HG02973 (cell line): ENCODE results near the gene VPS52.
"Not testable (repeated sequence)": the region's sequence is repeated elsewhere in the genome, so short reads cannot be mapped to it uniquely, and the experiment has no call there.

Experiments used
- ATAC-seq: cut with Tn5 transposase; IDR thresholded peaks from one replicate; pipeline ENCODE4 v1.9.1; 2021; ENCODE audit warnings: moderate library complexity; ENCODE audit not compliant: unreplicated experiment

Gene VPS52

DNA sequence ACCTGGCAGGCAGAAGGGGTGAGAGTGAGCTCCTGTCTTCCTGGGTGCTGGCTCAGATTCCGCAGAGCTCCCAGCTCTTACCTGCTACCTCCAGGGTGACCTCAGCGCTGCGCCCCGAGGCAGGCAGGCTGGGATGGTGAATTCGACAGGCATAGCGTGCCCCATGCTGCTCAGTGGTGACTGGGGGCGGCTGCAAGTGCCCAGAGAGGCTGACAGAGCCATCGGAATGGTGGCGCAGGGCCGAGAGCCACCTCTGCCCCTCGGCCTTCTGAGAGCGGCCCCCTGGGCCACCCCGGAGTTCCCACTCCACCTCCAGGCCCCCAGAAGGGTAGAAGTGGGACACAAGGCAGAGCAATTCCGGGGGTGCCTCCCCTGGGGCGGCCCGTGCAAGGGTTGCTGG, 32.5 kb upstream of the VPS52 start:
- ATAC-seq: no peak

DNA sequence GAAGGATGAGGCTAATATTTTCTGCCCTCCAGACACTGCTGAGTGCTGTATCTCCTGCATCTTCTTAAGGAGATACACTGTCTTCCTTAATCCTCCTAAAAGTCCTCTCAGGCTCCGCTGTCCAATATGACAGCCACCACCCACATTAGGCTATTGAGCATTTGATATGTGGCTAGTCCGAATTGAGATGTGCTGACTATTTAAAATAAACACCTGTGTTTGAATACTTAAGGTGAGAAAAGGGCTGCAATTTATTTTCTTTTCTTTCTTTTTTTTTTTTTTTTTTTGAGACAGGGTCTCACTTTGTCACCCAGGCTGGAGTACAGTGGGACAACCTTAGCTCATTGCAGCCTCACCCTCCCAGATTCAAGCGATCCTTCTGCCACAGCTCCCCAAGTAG, 30.2 kb upstream of the VPS52 start:
- no peak for ATAC-seq

DNA sequence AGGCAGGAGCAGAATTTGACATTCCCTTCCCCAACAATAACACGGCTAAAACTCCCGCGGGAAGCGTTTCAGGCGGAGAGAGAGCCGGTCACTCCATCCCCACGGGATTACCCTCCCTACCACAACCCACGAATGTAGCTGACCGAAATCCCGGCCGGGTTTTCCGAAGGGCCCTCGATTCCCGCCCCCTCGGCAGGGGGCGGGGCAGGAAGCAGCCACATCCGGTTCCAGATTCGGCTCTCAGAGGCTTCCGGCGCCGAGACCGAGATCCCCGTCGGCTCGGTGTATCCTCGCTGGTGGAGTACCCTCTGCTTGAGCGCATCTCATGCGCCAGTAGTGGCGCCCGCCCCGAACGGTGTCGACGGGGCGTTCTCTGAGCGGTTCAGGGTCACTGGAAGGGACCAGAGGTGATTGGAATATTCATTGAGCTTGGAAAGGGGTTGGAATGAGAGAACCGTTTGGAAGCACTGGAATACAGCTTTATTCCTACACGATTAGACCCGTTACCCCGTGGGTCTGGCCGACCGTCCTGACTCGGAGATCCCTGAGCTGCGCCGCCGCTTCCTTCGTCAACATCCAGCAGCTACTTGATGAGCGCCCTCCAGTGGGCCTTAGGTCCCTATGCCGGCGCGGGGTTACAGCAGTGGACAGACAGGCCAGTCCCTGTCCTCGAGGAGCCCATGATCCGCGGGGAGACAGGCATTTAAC, 27.7 kb upstream of the VPS52 start:
- ATAC-seq: peak; percentile 61

DNA sequence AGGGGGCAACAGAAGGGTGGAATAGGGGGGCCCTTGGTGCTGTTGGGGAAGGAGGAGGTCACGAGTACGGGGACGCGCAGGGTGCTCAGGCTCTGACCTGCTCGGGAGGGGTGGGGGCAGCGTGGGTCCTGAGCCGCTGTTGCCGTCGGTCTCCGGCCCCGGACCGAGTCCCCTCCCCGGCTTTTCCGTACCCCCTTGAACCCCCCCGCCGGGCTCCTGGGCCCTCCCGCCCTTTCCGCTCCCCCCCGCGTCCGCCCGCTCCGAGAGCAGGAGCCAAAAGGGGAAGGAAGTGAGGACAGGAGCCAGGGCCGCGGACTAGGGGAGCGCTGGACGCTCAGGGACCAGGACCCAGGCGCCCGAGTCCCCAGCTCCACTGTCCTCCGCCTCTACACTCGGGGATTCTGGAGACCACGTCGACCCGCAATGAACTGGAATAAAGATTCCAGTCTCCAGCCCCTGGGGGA, 27.1 kb upstream of the VPS52 start, which contains the start of gene RGL2:
RGL2 (minus strand) TSS at position 170 of the 464 bp plus-strand sequence. CDS start 332 bp downstream, outside the sequence.
- no peak for ATAC-seq

DNA sequence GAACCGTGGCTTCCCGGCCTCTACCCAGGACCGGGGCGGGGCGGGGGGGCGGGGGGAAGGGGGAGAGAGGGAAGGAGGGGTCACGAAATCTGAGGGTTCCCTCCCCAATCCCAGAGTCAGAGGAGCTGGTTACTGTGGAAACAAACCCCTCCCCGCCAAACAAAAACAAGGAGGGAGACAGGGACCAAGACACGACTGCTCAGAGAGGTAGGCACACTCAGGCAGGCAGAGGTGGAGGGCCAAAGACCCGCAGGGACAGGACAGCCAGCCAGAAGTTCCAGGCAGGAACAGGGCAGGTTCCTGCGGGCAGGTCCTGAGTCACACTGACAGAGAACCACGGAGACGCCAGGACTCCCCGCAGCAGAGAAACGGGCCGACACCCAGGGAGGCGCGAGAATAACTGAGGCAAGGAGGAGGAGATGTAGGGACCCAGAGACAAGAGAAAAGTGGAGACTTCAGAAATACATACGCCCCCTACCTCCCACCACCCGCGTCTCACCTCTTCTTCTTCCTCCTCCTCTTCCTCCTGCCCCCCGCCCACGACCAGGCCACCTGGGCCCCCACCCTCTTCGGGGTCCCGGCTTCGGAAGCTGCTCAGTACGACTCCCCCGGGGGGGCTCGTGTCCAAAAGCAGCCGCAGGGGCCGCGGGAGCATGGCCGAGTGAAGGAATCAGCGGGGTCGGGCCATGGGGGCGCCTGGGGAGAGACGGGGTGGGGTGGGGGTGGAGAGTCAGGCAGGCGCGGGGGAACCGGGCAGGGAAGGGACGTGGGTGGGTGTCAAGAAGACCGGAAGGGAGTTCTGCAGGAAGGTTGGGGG, 26.5 kb upstream of the VPS52 start:
- no peak for ATAC-seq

DNA sequence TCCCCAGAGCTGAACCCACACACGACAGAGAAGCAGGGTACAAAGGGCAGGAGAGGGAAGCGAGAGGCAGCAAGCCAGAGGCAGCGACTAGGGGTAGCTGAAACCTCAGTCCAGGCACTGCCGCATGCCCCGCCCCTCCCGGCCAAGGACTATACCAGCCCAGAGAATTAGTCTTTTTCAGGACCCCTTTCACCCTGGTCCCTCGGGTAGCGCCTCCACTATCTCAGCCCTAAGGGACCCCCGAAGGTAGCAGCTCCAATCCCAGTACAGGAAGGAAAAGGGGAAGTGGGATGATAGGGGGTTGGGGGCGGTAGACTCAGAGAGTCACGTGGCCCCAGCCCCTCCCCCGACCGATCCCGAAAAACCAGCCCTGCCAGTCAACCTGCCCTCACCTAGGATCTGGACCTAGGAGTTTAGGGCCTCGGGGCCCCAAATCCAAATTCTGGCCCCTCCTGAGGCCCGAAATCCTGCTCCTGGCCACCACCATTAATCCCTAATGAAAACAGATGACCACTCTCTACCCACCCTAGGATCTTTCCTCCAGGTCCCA, 25.8 kb upstream of the VPS52 start:
- no peak for ATAC-seq

DNA sequence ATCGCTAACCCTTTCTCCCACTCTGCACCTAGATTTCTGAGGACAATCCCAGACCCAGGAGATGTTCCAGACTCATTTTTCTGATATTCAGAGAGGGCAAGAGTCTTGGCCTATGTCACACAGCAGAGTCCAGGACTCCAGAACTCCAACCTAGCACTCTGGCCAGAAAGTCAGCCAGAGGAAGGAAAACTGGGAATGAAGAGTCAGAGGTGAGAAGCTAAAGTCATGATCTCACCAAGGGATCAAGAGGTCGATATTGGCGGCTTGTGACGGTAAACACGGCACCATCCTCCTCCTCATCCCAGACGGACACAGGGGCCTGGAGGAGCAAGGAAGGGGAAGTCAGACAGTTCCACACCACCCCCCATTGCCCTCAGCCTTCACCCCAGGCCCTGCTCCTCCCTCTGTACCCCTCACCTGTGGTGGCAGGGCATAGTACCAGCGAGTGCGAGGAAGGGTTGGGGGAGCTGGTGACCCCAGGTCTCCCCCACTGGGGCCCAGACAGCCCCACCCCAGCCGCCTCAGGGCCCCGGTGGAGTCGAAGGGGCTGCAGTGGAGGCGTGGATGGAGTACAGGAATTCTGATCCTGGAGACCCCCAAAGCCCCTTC, 25.2 kb upstream of the VPS52 start:
- ATAC-seq: no peak

DNA sequence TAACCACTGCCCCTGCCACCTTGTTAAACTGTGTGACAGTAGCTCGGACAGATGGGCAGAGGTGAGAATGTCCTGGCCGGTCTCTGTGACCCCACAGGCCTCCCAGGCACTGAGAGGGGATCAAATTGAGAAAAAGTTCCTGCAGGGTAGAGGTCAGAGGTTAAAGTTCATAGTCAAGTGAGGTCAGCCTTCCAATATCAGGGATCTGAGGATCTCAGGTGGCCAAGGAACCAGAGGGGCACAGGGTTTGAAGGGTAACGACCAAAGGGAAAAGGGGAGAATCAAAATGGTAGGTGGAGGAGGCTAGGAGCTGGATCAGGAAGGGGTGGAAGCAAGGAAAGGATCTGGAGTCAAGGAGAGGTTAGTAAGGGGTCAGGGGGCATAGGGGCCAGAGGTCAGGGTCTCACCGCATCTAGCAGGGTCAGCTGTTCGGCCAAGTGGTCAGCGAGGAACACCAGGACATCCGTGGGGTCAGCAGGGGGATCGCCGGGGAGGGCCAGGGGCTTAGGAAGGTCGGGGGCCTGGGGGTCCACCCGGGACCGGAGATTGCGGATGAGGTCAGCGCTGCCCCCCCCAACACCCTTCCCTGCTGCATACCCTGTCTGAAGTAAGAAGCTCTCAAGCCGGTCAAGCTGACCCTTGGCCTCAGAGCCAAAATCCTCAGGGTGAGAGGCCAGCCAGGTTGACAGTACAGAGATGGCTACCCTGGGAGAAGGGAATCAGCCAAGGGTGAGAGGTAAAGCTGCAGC, 24.1 kb upstream of the VPS52 start:
- no peak for ATAC-seq

DNA sequence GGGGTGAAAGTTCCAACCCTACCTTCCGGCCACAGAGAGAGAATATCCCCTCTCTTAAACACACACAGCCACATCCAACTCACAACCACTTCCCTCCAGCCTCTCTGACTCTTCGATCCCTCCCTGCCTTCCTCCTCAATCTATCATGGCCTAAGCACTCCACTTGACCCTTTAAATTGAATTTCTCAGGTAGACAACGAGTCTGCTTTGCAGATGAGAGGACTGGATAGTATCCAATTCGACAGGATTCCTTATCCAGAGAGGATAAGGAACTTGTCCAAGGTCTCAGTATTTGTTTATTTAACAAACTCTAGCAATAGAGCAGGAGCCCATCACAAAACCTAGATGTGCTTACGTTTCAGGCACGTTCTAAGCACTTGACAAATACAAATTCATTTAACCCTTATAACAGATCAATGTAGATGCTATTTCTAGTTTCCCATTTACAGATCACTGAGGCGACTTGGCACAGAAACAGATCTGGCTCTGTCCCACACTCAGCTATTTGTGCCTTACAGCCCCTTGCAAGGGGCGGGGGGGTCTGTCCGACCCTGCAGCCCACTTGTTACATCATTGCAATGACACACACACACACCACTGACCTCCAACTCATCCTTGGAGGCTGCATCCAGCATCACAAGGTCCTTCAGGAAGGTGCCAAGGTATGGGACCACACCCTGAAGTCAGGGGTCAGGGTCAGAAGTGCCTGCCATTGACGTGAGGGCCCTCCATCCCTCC, 22.6 kb upstream of the VPS52 start:
- ATAC-seq: no peak

DNA sequence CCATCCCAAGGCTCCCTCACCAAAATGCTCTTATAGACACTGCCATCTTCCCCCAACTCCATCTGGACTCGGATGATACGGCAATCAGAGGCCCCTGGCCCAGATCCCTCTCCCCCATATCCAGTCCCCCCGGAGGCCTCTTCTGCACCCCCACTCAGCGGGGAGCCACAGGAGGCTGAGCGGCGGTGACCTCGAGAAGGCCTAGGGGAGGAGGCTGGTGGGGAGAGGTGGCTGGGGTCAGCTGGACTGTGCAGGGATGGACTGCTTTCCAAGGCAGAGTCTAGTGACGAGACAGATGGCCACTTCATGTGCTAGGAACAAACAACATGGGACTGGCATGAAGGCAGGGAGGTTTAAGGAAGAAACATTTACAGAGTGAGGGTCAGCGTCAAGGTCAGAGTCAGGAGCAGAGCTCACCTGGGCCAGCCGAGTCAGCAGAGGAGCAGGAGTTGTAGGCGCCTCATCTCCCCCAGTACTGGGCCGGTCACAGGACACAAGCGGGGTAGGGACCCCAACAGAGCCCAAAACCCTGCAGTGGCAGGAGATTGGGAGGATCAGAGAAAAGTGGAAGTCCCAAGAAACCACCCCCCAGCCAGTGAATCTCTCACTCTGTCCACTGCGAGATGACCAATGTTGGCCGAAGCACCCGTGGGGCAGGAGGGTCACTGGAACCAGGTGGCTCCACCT, 21.5 kb upstream of the VPS52 start:
- no peak for ATAC-seq

DNA sequence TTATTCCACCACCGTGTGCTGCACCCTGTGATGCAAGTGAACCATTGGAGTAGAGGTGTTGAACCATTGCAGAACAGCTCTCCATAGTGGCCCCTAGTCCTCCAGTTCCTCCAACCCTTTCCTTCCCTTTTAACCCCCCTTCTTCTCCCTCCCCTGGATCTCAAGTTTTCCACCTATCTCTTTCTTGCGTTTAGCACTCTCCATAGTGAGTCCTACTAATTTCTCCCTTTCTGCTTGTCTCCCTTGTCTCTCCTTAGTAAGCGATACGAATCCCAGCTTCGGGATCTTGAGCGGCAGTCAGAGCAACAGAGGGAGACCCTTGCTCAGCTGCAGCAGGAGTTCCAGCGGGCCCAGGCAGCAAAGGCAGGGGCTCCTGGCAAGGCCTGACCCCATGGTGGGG, 18.8 kb upstream of the VPS52 start:
- ATAC-seq: no peak

DNA sequence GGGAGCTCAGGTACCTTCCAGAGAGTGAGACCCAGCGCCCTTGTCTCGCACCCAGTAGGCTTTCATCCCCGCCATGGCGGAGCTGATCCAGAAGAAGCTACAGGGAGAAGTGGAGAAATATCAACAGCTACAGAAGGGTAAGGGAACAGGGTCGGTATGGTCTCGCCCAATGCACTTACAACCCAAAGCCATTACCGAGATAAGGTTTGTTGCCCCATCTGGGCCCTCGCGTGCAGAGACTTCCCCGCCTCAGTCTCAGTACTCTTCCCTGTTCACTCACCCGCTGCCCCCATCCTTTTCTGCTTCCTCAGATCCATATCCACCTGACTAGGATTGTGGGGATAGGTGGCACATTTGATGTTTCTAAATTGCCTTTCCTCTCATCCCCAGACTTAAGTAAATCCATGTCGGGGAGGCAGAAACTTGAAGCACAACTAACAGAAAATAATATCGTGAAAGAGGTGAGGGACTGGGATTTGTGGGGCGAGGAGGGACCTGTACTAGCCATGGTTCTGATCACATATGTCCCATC, 18.2 kb upstream of the VPS52 start:
- ATAC-seq: peak; percentile 14

DNA sequence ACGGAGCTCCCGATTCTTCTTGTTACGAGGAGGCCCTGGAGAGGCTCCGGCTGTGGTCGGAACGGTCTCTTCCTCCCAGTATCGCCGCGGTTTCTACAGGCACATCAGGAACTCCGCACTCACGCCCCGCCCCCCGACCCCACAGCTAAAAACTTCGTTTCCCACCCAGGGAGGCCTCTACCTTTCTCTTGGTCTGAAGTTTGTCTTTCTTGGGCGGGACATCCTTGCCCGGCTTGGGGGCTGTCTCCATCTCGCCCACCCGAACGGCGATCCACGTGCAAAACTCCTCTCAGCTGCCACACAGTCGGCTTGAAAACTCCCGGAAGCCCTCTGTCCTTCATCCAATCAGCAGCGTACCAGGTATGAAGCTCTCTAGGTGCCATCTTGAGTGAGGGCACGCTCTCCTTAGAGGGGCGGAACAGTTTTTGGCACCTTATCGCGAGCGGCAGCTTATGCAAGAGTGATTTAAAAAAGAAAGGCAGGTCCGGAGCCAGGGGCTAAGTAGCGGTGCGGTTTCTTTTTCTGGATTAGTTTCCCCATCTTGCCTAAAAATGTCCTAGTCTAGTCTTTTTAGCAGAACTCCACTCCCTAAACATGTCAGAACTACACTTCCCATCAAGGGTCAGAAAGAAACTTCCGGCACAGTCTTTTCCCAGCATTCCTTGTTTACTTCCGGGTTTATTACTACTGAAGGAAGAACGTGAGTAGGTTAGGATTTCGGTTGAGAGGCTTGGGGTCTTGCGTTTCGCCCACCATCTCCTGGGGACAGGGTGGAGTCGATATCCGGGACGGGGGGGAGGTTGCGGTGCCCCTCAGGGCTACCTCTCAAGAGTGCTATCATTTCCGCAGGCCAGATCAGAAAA, 17.5 kb upstream of the VPS52 start, which contains the start of the genes PFDN6 and WDR46:
PFDN6 (plus strand) TSS at position 681 of the 863 bp plus-strand sequence. CDS start 256 bp downstream, outside the sequence.
WDR46 (minus strand) TSS at position 319 of the 863 bp plus-strand sequence; CDS start at position 250, 69 bp downstream.
- ATAC-seq: peak; percentile 71

DNA sequence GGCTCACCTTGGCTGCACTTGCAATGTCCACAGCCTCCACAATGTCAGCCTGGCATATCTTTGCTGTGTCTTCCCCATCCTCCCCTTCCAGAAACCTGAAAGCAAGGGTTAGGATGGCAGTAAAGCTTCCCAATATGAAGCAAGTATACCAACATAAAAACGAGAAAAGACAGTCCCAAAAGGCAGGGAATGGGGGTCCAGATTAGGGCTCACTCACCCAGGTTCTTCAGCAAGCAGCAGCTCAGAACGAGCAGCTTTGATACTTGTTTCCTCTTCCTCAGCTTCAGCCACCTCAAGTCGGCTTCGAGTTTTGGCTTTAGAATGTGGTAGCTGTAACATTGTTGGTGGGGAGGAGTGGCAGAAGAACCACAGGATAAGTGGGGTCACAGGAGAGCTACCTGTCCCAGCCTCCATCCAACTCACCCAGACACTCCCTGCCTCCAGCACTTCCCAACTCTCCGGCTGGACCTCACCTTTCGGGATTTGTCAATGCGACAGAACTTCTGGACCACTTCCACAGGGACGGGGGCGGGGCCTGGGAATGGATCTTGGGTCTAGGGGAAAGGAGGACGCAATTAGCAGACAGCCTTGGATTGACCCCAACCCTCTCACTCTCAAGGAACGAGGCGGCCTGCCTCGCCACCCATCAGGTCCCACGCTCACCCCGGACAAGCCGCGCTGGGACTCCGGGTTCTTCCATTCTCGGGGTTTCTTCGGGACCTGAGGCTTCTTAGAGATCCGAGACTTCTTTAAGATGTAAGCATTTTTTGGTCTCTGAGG, 16.7 kb upstream of the VPS52 start:
- ATAC-seq: no peak

DNA sequence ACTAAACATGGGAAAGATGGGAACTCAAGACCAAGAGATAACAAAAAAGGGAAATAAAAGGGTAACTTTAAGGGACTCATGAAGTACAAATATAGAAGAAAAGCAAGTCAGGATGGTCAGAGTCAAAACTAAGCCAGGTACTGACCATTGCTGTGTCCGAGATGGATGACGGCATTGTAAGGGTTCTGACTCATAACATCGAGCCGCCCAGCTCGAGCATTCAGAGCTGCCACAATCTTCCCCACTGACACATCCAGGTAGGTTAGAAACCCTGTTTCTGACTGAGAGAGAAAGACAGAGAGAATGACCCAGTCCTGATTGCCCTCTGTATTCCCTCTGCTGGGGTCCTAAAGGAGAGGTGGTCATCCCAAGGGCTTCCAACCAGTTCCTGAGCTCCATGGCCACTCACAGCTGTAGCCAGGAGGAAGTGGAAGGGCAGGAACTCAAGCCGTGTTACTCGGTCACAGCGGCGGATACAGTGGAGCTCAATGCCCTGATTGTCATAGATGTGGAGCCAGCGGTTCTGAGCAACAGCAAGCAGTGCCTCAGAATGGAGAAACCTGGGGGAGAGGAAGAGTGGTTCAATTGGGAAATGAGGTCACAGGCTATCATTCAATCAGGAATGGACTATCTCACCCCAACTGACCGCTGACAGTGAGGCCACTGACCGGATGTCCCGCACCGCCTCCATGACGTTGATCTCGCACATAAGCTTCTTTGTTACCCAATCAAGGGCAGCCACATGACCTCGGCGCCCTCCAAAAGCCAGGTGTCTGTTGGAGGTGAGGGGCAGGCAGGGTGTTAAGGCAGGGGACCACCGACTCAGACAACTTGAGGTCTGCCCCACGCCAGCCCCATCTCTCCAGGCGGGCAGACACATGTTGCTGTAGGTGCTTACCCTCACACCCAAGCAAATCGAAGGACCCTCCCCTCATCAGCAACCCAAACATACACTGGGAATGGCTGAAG, 15.6 kb upstream of the VPS52 start:
- no peak for ATAC-seq

DNA sequence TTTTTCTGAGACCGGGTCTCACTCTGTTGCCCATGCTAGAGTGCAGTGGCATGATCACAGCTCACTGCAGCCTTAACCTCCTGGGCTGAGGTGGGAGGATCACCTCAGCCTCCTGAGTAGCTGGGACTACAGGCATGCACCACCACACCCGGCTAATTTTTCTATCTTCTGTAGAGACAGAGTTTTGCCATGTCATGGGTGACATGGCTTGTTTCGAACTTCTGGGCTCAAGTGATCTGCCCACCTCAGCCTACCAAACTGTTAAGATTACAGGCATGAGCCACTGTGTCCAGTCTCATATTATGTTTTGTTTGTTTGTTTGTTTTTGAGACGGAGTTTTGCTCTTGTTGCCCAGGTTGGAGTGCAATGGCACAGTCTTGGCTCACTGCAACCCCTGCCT, 13.5 kb upstream of the VPS52 start:
- ATAC-seq: not testable (repeated sequence)
